ENCODE measurements around the gene NTNG1.

Gene NTNG1

DNA sequence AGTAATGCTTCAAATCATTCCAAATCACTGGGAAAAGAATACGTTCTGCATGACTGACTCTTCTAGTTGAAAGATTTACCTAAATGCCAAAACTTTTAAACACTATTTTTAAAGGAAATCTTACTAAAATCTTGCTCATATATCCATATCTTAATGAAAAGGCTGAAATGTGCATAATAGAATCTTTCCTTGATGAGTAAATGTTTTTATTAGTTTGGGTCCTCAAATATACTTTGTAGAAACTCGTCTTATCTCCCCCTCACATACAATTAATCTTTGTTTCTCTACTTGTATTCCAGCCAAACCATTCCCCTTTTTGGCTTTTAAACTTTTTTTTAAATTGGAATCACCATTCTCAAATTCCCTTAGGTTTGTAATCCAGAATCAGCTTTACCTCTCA is 110.2 kb downstream of the NTNG1 start:
- H3K4me3 ChIP-seq, result no peak overlapping the region
- H3K4me1 ChIP-seq, result no peaks in the 10 kb centered on the region
- no peaks in the 10 kb centered on the region for H3K27me3 ChIP-seq
- H3K9me3 ChIP-seq, result no peaks in the 10 kb centered on the region
- H3K36me3 ChIP-seq, result no peaks in the 10 kb centered on the region
- TF ChIP-seq, protein P1, sequence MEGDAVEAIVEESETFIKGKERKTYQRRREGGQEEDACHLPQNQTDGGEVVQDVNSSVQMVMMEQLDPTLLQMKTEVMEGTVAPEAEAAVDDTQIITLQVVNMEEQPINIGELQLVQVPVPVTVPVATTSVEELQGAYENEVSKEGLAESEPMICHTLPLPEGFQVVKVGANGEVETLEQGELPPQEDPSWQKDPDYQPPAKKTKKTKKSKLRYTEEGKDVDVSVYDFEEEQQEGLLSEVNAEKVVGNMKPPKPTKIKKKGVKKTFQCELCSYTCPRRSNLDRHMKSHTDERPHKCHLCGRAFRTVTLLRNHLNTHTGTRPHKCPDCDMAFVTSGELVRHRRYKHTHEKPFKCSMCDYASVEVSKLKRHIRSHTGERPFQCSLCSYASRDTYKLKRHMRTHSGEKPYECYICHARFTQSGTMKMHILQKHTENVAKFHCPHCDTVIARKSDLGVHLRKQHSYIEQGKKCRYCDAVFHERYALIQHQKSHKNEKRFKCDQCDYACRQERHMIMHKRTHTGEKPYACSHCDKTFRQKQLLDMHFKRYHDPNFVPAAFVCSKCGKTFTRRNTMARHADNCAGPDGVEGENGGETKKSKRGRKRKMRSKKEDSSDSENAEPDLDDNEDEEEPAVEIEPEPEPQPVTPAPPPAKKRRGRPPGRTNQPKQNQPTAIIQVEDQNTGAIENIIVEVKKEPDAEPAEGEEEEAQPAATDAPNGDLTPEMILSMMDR (IDR thresholded peaks at IDR 0.05), result no peak
- no peak overlapping the region for H3K27ac ChIP-seq
- DNase-seq, result no peak
- intact Hi-C loops (cut with DNase I; ENCODE audit: low total_unique reads), result no loop called here

- no peak for DNase-seq
- no peaks in the 10 kb centered on the region for H3K27me3 ChIP-seq
- no peaks in the 10 kb centered on the region for H3K9me3 ChIP-seq
- no peak overlapping the region for H3K27ac ChIP-seq
- TF ChIP-seq, protein P1 (IDR thresholded peaks at IDR 0.05), result no peak
- no peaks in the 10 kb centered on the region for H3K4me1 ChIP-seq
- no peaks in the 10 kb centered on the region for H3K36me3 ChIP-seq
- intact Hi-C loops (cut with DNase I; ENCODE audit: low total_unique reads), result no loop called here
- no peak overlapping the region for H3K4me3 ChIP-seq
Measured at GRCh38 chr1:107251839-107252238, 111.0 kb downstream of the NTNG1 start.

DNA sequence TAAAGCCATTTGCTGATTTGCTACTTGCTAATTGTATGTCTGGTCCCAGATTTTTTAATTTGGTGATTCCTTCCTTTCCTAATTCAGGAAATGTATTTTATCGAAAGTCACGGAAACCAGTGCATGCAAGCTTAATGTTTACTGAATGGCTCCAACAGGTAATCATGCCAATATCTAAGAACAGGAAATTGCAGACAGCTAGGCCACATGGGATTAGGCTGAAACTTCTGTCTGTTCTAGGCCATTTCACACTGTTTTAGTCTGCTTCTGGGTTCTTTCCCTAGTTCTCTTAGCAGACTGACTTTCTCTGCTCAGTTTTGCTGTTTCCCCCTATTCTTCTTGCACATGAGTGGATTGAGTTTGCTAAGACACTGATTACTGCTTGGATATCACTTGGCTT is 111.4 kb downstream of the NTNG1 start:
- Histone ChIP-seq H3K4me3 (no peak overlapping the region), H3K27me3 (no peaks in the 10 kb centered on the region), H3K9me3 (no peaks in the 10 kb centered on the region), H3K36me3 (no peaks in the 10 kb centered on the region), H3K27ac (no peak overlapping the region), H3K4me1 (no peaks in the 10 kb centered on the region)
- intact Hi-C loops (cut with DNase I; ENCODE audit: low total_unique reads), result no loop called here
- no peak for DNase-seq
- TF ChIP-seq, protein P1 (IDR thresholded peaks at IDR 0.05), result no peak

- H3K9me3 ChIP-seq, result no peaks in the 10 kb centered on the region
- H3K36me3 ChIP-seq, result no peaks in the 10 kb centered on the region
- no peak for DNase-seq
- TF ChIP-seq, protein P1 (IDR thresholded peaks at IDR 0.05), result no peak
- intact Hi-C loops (cut with DNase I; ENCODE audit: low total_unique reads), result no loop called here
- no peaks in the 10 kb centered on the region for H3K4me1 ChIP-seq
- H3K27me3 ChIP-seq, result no peaks in the 10 kb centered on the region
- H3K4me3 ChIP-seq, result no peak overlapping the region
- H3K27ac ChIP-seq, result no peak overlapping the region
Measured at GRCh38 chr1:107254306-107254705, 113.5 kb downstream of the NTNG1 start.

DNA sequence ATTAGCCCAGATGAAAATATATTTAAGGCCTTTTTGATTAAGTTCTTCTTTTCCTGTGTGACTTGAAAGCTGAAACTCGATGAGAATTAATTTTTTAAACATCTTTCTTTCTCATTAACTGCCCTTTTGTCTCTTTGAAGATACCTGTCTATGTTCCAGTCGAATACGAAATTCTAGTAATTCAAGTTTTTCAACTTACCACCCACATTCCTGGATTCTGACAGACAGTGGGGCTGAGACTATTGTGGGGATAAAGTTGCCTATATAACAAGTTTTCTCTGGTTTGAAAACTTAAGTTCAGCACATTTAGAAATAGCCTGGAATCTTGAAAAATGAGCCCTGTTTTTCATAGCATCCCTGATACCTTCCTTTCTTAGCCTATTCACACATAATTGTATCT is 114.6 kb downstream of the NTNG1 start:
- no peaks in the 10 kb centered on the region for H3K36me3 ChIP-seq
- H3K27ac ChIP-seq, result no peak overlapping the region
- no peaks in the 10 kb centered on the region for H3K9me3 ChIP-seq
- H3K4me3 ChIP-seq, result no peak overlapping the region
- DNase-seq, result no peak
- intact Hi-C loops (cut with DNase I; ENCODE audit: low total_unique reads), result no loop called here
- H3K27me3 ChIP-seq, result no peaks in the 10 kb centered on the region
- TF ChIP-seq, protein P1 (IDR thresholded peaks at IDR 0.05), result no peak
- no peaks in the 10 kb centered on the region for H3K4me1 ChIP-seq

Measured in tibial artery (tissue), 4 donors.